ENCODE results near the gene TEDDM1. TPM values are rescaled to one million over a fixed set of nuclear protein-coding genes. Genes with fewer than 3 reads are reported as not detected.

The TEDDM1 gene
- polyA plus RNA-seq, 1 of the 3 experiments (the other 2 are of a cell fraction), result not detected

- Histone ChIP-seq H3K27me3 (ENCODE audit: insufficient read depth) (no peaks in the 10 kb centered on the region; the same call in 1 of the 2 replicates), H3K4me3 (ENCODE audit: low read depth in 2 of 2, low read length in 1 of 2) (no peak overlapping the region), H3K27ac (ENCODE audit: low read depth in 2 of 2, low read length in 1 of 2) (no peak overlapping the region), H3K9ac (no peak overlapping the region), H2AFZ (ENCODE audit: low read depth) (no peak overlapping the region), H3K9me2 (no peaks in the 10 kb centered on the region), H3F3A (replicated peaks; ENCODE audit: insufficient read depth) (no peaks in the 10 kb centered on the region), H4K20me1 (ENCODE audit: insufficient read depth) (no peaks in the 10 kb centered on the region), H3K4me1 (ENCODE audit: control insufficient read depth in 1 of 2, insufficient read depth in 2 of 2, low read depth in 1 of 2, low read length in 1 of 2) (no peaks in the 10 kb centered on the region), H3K4me2 (no peak overlapping the region), H3K79me2 (ENCODE audit: insufficient read depth) (no peaks in the 10 kb centered on the region), H3K36me3 (replicated peaks in 1 of 2; ENCODE audit: control insufficient read depth in 1 of 2, insufficient read depth in 2 of 2, low read length in 1 of 2) (no peaks in the 10 kb centered on the region), H3K9me3 (no peaks in the 10 kb centered on the region)
- CTCF ChIA-PET, result interaction anchor here (0.6 to 1.6 kb wide), 2 partner anchors 28 to 47 kb away, joined by 3 to 4 read pairs; no protein-coding TSS in a partner anchor
- TF ChIP-seq FOXJ3 (CRISPR knock-in tag; IDR thresholded peaks at IDR 0.05) (no peak), NRF1 (IDR thresholded peaks at IDR 0.05; ENCODE audit: low read depth, low read length) (no peak), FOXM1 (IDR thresholded peaks at IDR 0.05; ENCODE audit: low read depth) (no peak), NFIC (IDR thresholded peaks at IDR 0.05; ENCODE audit: borderline replicate concordance) (no peak), JUND (IDR thresholded peaks at IDR 0.05) (no peak), RAD21 (IDR thresholded peaks at IDR 0.05; ENCODE audit: low read length) (no peak), ELF1 (IDR thresholded peaks at IDR 0.05) (no peak)
- 55% methylated on average over 4 of the region's 4 CpGs for WGBS (ENCODE audit: low lambda C conversion rate)
- POLR2A ChIA-PET, result no interaction called here
- DNase-seq, result no peak
Measured at GRCh38 chr1:182368358-182368757, 32.1 kb downstream of the TEDDM1 start.

GRCh38 chr1:182367926-182368325 is 32.5 kb downstream of the TEDDM1 start:
- Histone ChIP-seq H3K27ac (ENCODE audit: low read depth in 2 of 2, low read length in 1 of 2) (no peak overlapping the region), H3K79me2 (ENCODE audit: insufficient read depth) (no peaks in the 10 kb centered on the region), H3K9me3 (no peaks in the 10 kb centered on the region), H2AFZ (ENCODE audit: low read depth) (no peak overlapping the region), H3F3A (replicated peaks; ENCODE audit: insufficient read depth) (no peaks in the 10 kb centered on the region), H3K9ac (no peak overlapping the region), H3K4me3 (ENCODE audit: low read depth in 2 of 2, low read length in 1 of 2) (no peak overlapping the region), H3K4me2 (no peak overlapping the region), H3K27me3 (ENCODE audit: insufficient read depth) (no peaks in the 10 kb centered on the region; the same call in 1 of the 2 replicates), H3K36me3 (replicated peaks in 1 of 2; ENCODE audit: control insufficient read depth in 1 of 2, insufficient read depth in 2 of 2, low read length in 1 of 2) (no peaks in the 10 kb centered on the region), H3K9me2 (no peaks in the 10 kb centered on the region), H3K4me1 (ENCODE audit: control insufficient read depth in 1 of 2, insufficient read depth in 2 of 2, low read depth in 1 of 2, low read length in 1 of 2) (no peaks in the 10 kb centered on the region), H4K20me1 (ENCODE audit: insufficient read depth) (no peaks in the 10 kb centered on the region)
- CTCF ChIA-PET, result interaction anchor here (0.7 to 1.6 kb wide), 2 partner anchors 29 to 225 kb away, joined by 3 to 4 read pairs; no protein-coding TSS in a partner anchor
- no peak for DNase-seq
- POLR2A ChIA-PET, result no interaction called here
- WGBS (ENCODE audit: low lambda C conversion rate), result 50% methylated on average over 2 of the region's 2 CpGs
- TF ChIP-seq ELF1 (IDR thresholded peaks at IDR 0.05) (no peak), RCOR1 (IDR thresholded peaks at IDR 0.05; ENCODE audit: low read length) (no peak), RAD21 (IDR thresholded peaks at IDR 0.05; ENCODE audit: low read length) (no peak), USF2 (IDR thresholded peaks at IDR 0.05; ENCODE audit: borderline replicate concordance, low read depth, low read length) (no peak), TEAD4 (IDR thresholded peaks at IDR 0.05; ENCODE audit: borderline replicate concordance, insufficient read depth) (no peak), RFX5 (IDR thresholded peaks at IDR 0.05; ENCODE audit: low read length) (no peak), NRF1 (IDR thresholded peaks at IDR 0.05; ENCODE audit: low read depth, low read length) (no peak), YY1 (IDR thresholded peaks at IDR 0.05; ENCODE audit: low read depth) (no peak), GATA2 (CRISPR knock-in tag; IDR thresholded peaks at IDR 0.05) (no peak)

- H3F3A ChIP-seq (replicated peaks; ENCODE audit: insufficient read depth), result no peaks in the 10 kb centered on the region
- no peaks in the 10 kb centered on the region; the same call in 1 of the 2 replicates for H3K27me3 ChIP-seq (ENCODE audit: insufficient read depth)
- H3K9ac ChIP-seq, result no peak overlapping the region
- no peak overlapping the region for H3K27ac ChIP-seq (ENCODE audit: low read depth in 2 of 2, low read length in 1 of 2)
- no peaks in the 10 kb centered on the region for H3K9me3 ChIP-seq
- no peak overlapping the region for H3K4me2 ChIP-seq
- no peaks in the 10 kb centered on the region for H3K79me2 ChIP-seq (ENCODE audit: insufficient read depth)
- no peaks in the 10 kb centered on the region for H4K20me1 ChIP-seq (ENCODE audit: insufficient read depth)
- POLR2A ChIA-PET, result no interaction called here
- no peak overlapping the region for H3K4me3 ChIP-seq (ENCODE audit: low read depth in 2 of 2, low read length in 1 of 2)
- no peaks in the 10 kb centered on the region for H3K36me3 ChIP-seq (replicated peaks in 1 of 2; ENCODE audit: control insufficient read depth in 1 of 2, insufficient read depth in 2 of 2, low read length in 1 of 2)
- no peaks in the 10 kb centered on the region for H3K4me1 ChIP-seq (ENCODE audit: control insufficient read depth in 1 of 2, insufficient read depth in 2 of 2, low read depth in 1 of 2, low read length in 1 of 2)
- no peaks in the 10 kb centered on the region for H3K9me2 ChIP-seq
- CTCF ChIA-PET, result interaction anchor here (1.1 kb wide), 1 partner anchor 84 kb away, joined by 3 read pairs; no protein-coding TSS in a partner anchor
- DNase-seq, result no peak
- WGBS (ENCODE audit: low lambda C conversion rate), result 23% methylated on average over 2 of the region's 2 CpGs
- H2AFZ ChIP-seq (ENCODE audit: low read depth), result no peak overlapping the region
- TF ChIP-seq ZBTB33 (IDR thresholded peaks at IDR 0.05; ENCODE audit: borderline replicate concordance, low read depth), result no peak
- no peak for TF ChIP-seq FOXJ3 (CRISPR knock-in tag; IDR thresholded peaks at IDR 0.05)
- no peak for TF ChIP-seq TEAD4 (IDR thresholded peaks at IDR 0.05; ENCODE audit: borderline replicate concordance, insufficient read depth)
- TF ChIP-seq, protein P1, sequence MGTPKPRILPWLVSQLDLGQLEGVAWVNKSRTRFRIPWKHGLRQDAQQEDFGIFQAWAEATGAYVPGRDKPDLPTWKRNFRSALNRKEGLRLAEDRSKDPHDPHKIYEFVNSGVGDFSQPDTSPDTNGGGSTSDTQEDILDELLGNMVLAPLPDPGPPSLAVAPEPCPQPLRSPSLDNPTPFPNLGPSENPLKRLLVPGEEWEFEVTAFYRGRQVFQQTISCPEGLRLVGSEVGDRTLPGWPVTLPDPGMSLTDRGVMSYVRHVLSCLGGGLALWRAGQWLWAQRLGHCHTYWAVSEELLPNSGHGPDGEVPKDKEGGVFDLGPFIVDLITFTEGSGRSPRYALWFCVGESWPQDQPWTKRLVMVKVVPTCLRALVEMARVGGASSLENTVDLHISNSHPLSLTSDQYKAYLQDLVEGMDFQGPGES (IDR thresholded peaks at IDR 0.05; ENCODE audit: low read depth, low read length), result no peak
- no peak for TF ChIP-seq POLR2AphosphoS5 (IDR thresholded peaks at IDR 0.05; ENCODE audit: low read depth, low read length)
- TF ChIP-seq YY1 (IDR thresholded peaks at IDR 0.05; ENCODE audit: low read depth), result no peak
Measured at GRCh38 chr1:182366596-182366995, 33.9 kb downstream of the TEDDM1 start.
